LNCaP clone FGC (cell line): ENCODE measurements around the gene CLEC16A.

Experiments
- DNase-seq: peaks from one replicate; pipeline ENCODE4 v3.0.0-alpha.2; 2011; ENCODE audit warnings: low read depth
- H3K4me3 ChIP-seq: 2 replicates; pipeline ENCODE4 v1.5.1; 2011; ENCODE audit warnings: mild to moderate bottlenecking, low read depth, low read length, control low read depth
- CTCF ChIP-seq: IDR thresholded peaks from 2 replicates; pipeline ENCODE4 v1.5.1; 2012; ENCODE audit warnings: mild to moderate bottlenecking; ENCODE audit not compliant: control insufficient read depth, insufficient read depth; ENCODE audit errors: extremely low read depth

Gene CLEC16A

GRCh38 chr16:11020792-11021551 is 76.6 kb downstream of the CLEC16A start:
- no peak for TF ChIP-seq CTCF
- no peak for DNase-seq
- H3K4me3 ChIP-seq = no peak overlapping the region

GRCh38 chr16:11022002-11022401 is 77.6 kb downstream of the CLEC16A start:
- DNase-seq = no peak
- no peak overlapping the region for H3K4me3 ChIP-seq
- TF ChIP-seq CTCF = no peak

- DNase-seq = no peak
- no peak overlapping the region for H3K4me3 ChIP-seq
- TF ChIP-seq CTCF = no peak
Observed at GRCh38 chr16:11023262-11024039, 79.1 kb downstream of the CLEC16A start.

GRCh38 chr16:11024333-11025053 is 80.1 kb downstream of the CLEC16A start:
- no peak overlapping the region for H3K4me3 ChIP-seq
- DNase-seq = no peak
- TF ChIP-seq CTCF = no peak

- DNase-seq = no peak
- no peak overlapping the region for H3K4me3 ChIP-seq
- no peak for TF ChIP-seq CTCF
Observed at GRCh38 chr16:11025120-11025531, 80.8 kb downstream of the CLEC16A start.

- DNase-seq = no peak
- no peak for TF ChIP-seq CTCF
- H3K4me3 ChIP-seq = no peak overlapping the region
Observed at GRCh38 chr16:11029948-11030347, 85.6 kb downstream of the CLEC16A start.
